Endothelial cell of umbilical vein (primary cell): Measurements from ENCODE around the gene CPT2. TPM values are rescaled to one million over a fixed set of nuclear protein-coding genes. Genes with fewer than 3 reads are reported as not detected.

ENCODE experiments used
- BruUV-seq: library from RNA; stranded (reverse); fragments of 400-500 nt; replicated peaks from 2 replicates; lab custom pipeline; 2021; lab: Mats Ljungman, UMichigan
- CTCF ChIA-PET: fragments of 300-600, 350-600 bp; sonication (Branson Sonifier 250); formaldehyde crosslinking; loops from one replicate; lab custom pipeline; 2021; ENCODE audit warnings: antibody characterized with exemption, inconsistent platforms; lab: Charles Lee
- POLR2A ChIA-PET: fragments of 300-600, 350-600 bp; sonication (Branson Sonifier 250); formaldehyde crosslinking; loops from one replicate; lab custom pipeline; 2021; ENCODE audit warnings: antibody characterized with exemption, inconsistent platforms; lab: Charles Lee
- DNase-seq: peaks from one replicate; pipeline ENCODE4 v3.0.0-alpha.2; 2011; ENCODE audit warnings: low read depth, low spot score
- FAIRE-seq: peaks from 2 replicates; lab custom pipeline; 2011; peaks lifted over from hg19 to GRCh38; lab: Jason Lieb, UNC
- H2AFZ ChIP-seq: 2 replicates; pipeline ENCODE4 v1.6.0; 2012; ENCODE audit warnings: low read depth, low read length, control low read depth, inconsistent platforms
- H3K27ac ChIP-seq: 2 replicates; pipeline ENCODE4 v1.5.1; 2011; ENCODE audit warnings: low read depth, mild to moderate bottlenecking, control low read depth, low read length, moderate library complexity; ENCODE audit not compliant: insufficient read depth
- H3K27me3 ChIP-seq, 2 experiments: 2 replicates each; pipeline versions ENCODE4 v1.6.0 to v1.6.1; 2011; ENCODE audit warnings: low read length in 2 of 2, mixed read lengths in 1 of 2; ENCODE audit not compliant: control insufficient read depth in 2 of 2, insufficient read depth in 2 of 2
- H3K36me3 ChIP-seq, 2 experiments: 2 replicates in 1 of 2; 3 replicates in 1 of 2; pipeline ENCODE4 v1.5.1; 2011; ENCODE audit warnings: low read length in 2 of 2, mild to moderate bottlenecking in 1 of 2, moderate library complexity in 1 of 2; ENCODE audit not compliant: control insufficient read depth in 2 of 2, insufficient read depth in 2 of 2; ENCODE audit errors: extremely low read depth in 1 of 2
- H3K4me1 ChIP-seq: 3 replicates; pipeline ENCODE4 v1.5.1; 2011; ENCODE audit warnings: mild to moderate bottlenecking, low read length; ENCODE audit not compliant: control insufficient read depth, insufficient read depth; ENCODE audit errors: extremely low read depth
- H3K4me2 ChIP-seq: 2 replicates; pipeline ENCODE4 v1.6.1; 2011; ENCODE audit warnings: low read length, control low read depth, mixed read lengths; ENCODE audit not compliant: insufficient read depth
- H3K4me3 ChIP-seq, 3 experiments: fragments of 200-600 bp in 1 of 3; sonication (generic), shearing (Covaris generic) in 1 of 3; replicated peaks in 1 of 3; 2 replicates each; pipeline ENCODE4 v1.5.1; 2011 to 2016; ENCODE audit warnings: control low read depth in 3 of 3, low read length in 3 of 3, mild to moderate bottlenecking in 2 of 3, inconsistent platforms in 1 of 3, low read depth in 1 of 3, moderate library complexity in 1 of 3; ENCODE audit not compliant: insufficient read depth in 1 of 3
- H3K79me2 ChIP-seq: 2 replicates; pipeline ENCODE4 v1.6.0; 2012; ENCODE audit warnings: low read length, inconsistent platforms; ENCODE audit not compliant: control insufficient read depth, insufficient read depth
- H3K9ac ChIP-seq: replicated peaks from 2 replicates; pipeline ENCODE3; 2011; ENCODE audit warnings: low read length, control low read depth; ENCODE audit not compliant: insufficient read depth; ENCODE audit errors: extremely low read depth
- H3K9me1 ChIP-seq: replicated peaks from 3 replicates; pipeline ENCODE4 v1.6.0; 2011; ENCODE audit warnings: mild to moderate bottlenecking, low read length; ENCODE audit not compliant: control insufficient read depth, insufficient read depth; ENCODE audit errors: extremely low read depth
- H3K9me3 ChIP-seq: replicated peaks from 2 replicates; pipeline ENCODE4 v1.5.1; 2012; ENCODE audit warnings: low read length, inconsistent platforms; ENCODE audit not compliant: control insufficient read depth, insufficient read depth
- H4K20me1 ChIP-seq: replicated peaks from 2 replicates; pipeline ENCODE3; 2011; ENCODE audit warnings: mild to moderate bottlenecking, low read length; ENCODE audit not compliant: control insufficient read depth, insufficient read depth; ENCODE audit errors: extremely low read depth
- CTCF ChIP-seq, 2 donors: IDR thresholded peaks; 1 replicate in 1 of 2; 2 replicates in 1 of 2; pipeline ENCODE4 v1.5.1; 2011; ENCODE audit warnings: low read length in 2 of 2, mild to moderate bottlenecking in 2 of 2, moderate library complexity in 2 of 2, control low read depth in 1 of 2, inconsistent platforms in 1 of 2, low read depth in 1 of 2; ENCODE audit not compliant: insufficient read depth in 1 of 2; ENCODE audit errors: extremely low read depth in 1 of 2
- EZH2 ChIP-seq: IDR thresholded peaks from 2 replicates; pipeline ENCODE4 v1.6.1; 2012; ENCODE audit warnings: borderline replicate concordance, low read depth, mild to moderate bottlenecking, moderate library complexity, low read length, inconsistent platforms; ENCODE audit not compliant: severe bottlenecking
- FOS ChIP-seq: IDR thresholded peaks from 2 replicates; pipeline ENCODE4 v1.6.1; 2011; ENCODE audit warnings: mild to moderate bottlenecking, low read length, moderate library complexity, borderline replicate concordance; ENCODE audit not compliant: insufficient read depth
- GATA2 ChIP-seq: IDR thresholded peaks from 2 replicates; pipeline ENCODE4 v1.7.0; 2011; ENCODE audit warnings: low read depth, mild to moderate bottlenecking, moderate library complexity, mixed read lengths, low read length; ENCODE audit not compliant: insufficient read length, insufficient read depth
- JUN ChIP-seq: IDR thresholded peaks from 2 replicates; pipeline ENCODE4 v1.6.1; 2011; ENCODE audit warnings: borderline replicate concordance, low read depth; ENCODE audit not compliant: insufficient read length, insufficient read depth
- MAX ChIP-seq: IDR thresholded peaks from 2 replicates; pipeline ENCODE4 v1.6.1; 2011; ENCODE audit not compliant: insufficient read depth, insufficient read length
- MYC ChIP-seq: IDR thresholded peaks from one replicate; pipeline ENCODE4 v1.6.1; 2011; ENCODE audit warnings: mild to moderate bottlenecking, low read depth, low read length
- POLR2A ChIP-seq: IDR thresholded peaks from 2 replicates; pipeline ENCODE4 v1.6.1; 2012; ENCODE audit warnings: low read depth, mild to moderate bottlenecking, control low read depth, low read length
- POLR2AphosphoS5 ChIP-seq: IDR thresholded peaks from 2 replicates; pipeline ENCODE4 v1.6.1; 2012; ENCODE audit warnings: low read depth, mild to moderate bottlenecking, control low read depth, low read length, moderate library complexity; ENCODE audit not compliant: insufficient read depth
- dilution Hi-C: fragments of 300-500 bp; cut with MboI; formaldehyde crosslinking; loops from one replicate; pipeline ENCODE4 v1.15.0; 2019; ENCODE audit warnings: low sequenced_read_pairs; ENCODE audit not compliant: extremely low pct_ligation_motif_present
- intact Hi-C: fragments of 100-400 bp; cut with micrococcal nuclease; formaldehyde crosslinking; loops from one replicate; pipeline ENCODE4 v1.10.0; 2022
- polyA plus RNA-seq, 4 experiments: library from polyadenylated mRNA; depleted of rRNA in 3 of 4; stranded (reverse) in 3 of 4; unstranded in 1 of 4; fragments of >200 nt; gene quantifications; 2 replicates each; pipeline versions ENCODE4 v1.2.1 to v1.2.3, GENCODE V29; 2011 to 2012; ENCODE audit warnings: missing spikeins in 1 of 4
- total RNA-seq: library from RNA; stranded (reverse); gene quantifications from 2 replicates; pipeline ENCODE4 v1.2.3, GENCODE V29; 2021

CPT2 gene
- total and polyA plus RNA-seq, 2 donors (not counting 3 experiments of a cell fraction or from before 2014, with no cell fraction given): 10.6 to 11.6 TPM

GRCh38 chr1:53242381-53242780 is 45.8 kb downstream of the CPT2 start:
- no TSS peak for BruUV-seq
- DNase-seq: no peak
- Histone ChIP-seq H3K27ac (no peak overlapping the region), H3K36me3 (peaks cover 0 to 7% of the 10 kb centered on the region in 2 experiments), H3K4me3 (no peak overlapping the region), H3K9me3 (no peaks in the 10 kb centered on the region), H3K79me2 (peaks cover 9% of the 10 kb centered on the region), H3K4me1 (peaks cover 12% of the 10 kb centered on the region), H3K9me1 (no peaks in the 10 kb centered on the region), H4K20me1 (no peaks in the 10 kb centered on the region), H2AFZ (no peak overlapping the region), H3K4me2 (no peak overlapping the region), H3K9ac (no peak overlapping the region), H3K27me3 (no peaks in the 10 kb centered on the region)
- intact Hi-C loops (no loop called here), dilution Hi-C loops (no loop called here)
- ChIA-PET POLR2A (no interaction called here), CTCF (no interaction called here)
- TF ChIP-seq POLR2AphosphoS5: no peak
- FAIRE-seq: no peak

GRCh38 chr1:53244141-53244540 is 47.5 kb downstream of the CPT2 start:
- no peak overlapping the region for H3K4me3 ChIP-seq
- POLR2A ChIA-PET: no interaction called here
- peaks cover 4% of the 10 kb centered on the region for H3K4me1 ChIP-seq
- no peak overlapping the region for H3K9ac ChIP-seq
- H3K79me2 ChIP-seq: no peaks in the 10 kb centered on the region
- no TSS peak for BruUV-seq
- no peaks in the 10 kb centered on the region for H3K9me3 ChIP-seq
- DNase-seq (peak; percentile 40), FAIRE-seq (peak; percentile 69)
- dilution Hi-C loops (no loop called here), intact Hi-C loops (no loop called here)
- no peaks in the 10 kb centered on the region for H3K9me1 ChIP-seq
- H3K27me3 ChIP-seq: no peaks in the 10 kb centered on the region
- CTCF ChIA-PET: no interaction called here
- H3K4me2 ChIP-seq: no peak overlapping the region
- peaks cover 0 to 7% of the 10 kb centered on the region in 2 experiments for H3K36me3 ChIP-seq
- no peak for TF ChIP-seq MYC
- TF ChIP-seq CTCF (IDR thresholded peaks at IDR 0.05; ENCODE audit: extremely low read depth in 1 of 2, insufficient read depth in 1 of 2, low read depth in 1 of 2, low read length in 2 of 2): no peak
- no peak for TF ChIP-seq GATA2
- no peak for TF ChIP-seq POLR2A
- TF ChIP-seq EZH2: no peak
- TF ChIP-seq JUN: no peak
- no peak for TF ChIP-seq FOS
- TF ChIP-seq MAX: no peak
- no peak for TF ChIP-seq POLR2AphosphoS5
- H2AFZ ChIP-seq: no peak overlapping the region
- H3K27ac ChIP-seq: no peak overlapping the region
- H4K20me1 ChIP-seq: no peaks in the 10 kb centered on the region
